Measurements from ENCODE around the gene SLC25A19.
"Not testable (repeated sequence)": the region's sequence is repeated elsewhere in the genome, so short reads cannot be mapped to it uniquely, and the experiment has no call there.

The SLC25A19 gene

DNA sequence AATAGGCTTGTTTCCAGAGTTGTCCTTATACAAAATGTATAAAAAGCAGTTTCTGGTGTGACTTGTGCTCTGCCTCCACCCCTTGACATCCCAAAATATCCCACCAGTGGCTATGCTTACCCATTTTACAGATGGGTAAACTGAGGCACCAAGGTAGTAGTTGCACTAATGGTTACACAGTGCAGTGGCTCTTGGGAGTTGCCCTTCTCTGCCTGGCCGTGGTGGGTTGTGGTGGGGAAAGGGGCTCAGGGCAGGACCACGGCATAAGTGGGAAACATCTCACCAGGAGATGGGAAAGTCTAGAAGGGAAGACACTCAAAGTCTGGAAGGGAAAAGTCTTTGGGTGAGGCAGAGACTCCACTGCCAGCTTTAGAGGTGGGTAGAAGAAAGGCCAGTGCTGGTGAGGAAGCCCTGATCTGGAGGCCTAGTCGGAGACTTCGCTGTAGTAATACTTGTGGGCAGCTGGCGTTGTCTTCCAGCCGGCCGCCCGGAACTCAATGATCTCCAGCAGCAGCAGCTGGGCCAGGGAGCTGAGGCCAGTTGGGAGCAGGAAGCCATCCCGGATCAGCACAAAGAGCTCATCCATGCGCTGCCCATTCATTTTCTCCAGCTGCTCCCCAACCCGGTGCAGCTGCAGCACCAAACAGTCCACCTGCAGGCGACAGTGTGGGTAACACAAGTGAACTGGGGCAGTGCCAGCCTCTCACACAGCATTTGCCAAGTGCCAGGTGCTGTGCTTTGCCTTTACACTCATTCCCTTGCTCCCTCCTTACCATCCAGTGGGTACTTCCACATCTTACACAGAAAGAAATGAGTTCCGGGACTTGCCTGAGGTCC lies 22.7 kb downstream of the SLC25A19 start:
- DNase-seq, result no peak

DNA sequence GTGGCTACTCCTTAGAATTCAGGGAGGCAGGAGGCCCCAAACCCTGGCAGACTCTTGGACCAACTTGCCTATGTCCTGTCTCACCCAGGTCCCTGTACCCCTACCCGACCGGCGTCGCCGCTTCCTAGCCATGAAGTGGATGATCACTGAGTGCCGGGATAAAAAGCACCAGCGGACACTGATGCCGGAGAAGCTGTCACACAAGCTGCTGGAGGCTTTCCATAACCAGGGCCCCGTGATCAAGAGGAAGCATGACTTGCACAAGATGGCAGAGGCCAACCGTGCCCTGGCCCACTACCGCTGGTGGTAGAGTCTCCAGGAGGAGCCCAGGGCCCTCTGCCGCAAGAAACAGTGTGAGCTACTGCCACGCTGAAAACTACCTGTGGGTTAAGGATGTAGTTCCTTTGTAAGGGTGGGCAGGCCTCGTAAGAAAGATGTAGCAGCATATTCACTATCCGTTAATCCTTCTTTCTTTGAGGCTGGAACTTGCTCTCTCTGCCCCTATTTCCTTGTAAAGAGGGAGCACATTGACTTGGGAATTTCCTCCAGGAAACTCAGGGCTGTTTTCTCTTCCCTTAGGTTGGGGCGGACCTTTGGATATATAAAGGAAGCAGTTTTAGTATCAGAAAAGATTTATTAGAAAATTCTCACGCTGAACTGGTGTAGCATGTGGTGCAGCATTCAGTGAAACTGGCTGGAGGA lies 23.5 kb downstream of the SLC25A19 start:
- no peak for DNase-seq

DNA sequence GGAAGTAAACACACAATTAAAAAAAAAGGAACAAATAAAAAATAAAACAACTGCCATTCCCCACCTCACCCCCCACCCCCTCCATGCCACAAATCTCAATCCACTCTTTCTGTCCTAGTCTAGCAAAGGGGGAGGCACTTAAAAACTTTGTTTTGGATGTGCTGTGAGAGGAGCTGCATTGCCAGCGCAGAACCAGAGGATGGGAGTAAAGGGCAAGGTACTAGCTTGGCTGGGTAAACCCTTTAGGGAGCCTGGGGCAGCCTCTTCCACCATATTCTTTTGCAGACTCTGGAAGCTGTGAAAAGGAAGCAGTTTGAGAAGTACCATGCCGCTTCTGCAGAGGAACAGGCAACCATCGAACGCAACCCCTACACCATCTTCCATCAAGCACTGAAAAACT lies 26.2 kb downstream of the SLC25A19 start:
- no peak for DNase-seq

DNA sequence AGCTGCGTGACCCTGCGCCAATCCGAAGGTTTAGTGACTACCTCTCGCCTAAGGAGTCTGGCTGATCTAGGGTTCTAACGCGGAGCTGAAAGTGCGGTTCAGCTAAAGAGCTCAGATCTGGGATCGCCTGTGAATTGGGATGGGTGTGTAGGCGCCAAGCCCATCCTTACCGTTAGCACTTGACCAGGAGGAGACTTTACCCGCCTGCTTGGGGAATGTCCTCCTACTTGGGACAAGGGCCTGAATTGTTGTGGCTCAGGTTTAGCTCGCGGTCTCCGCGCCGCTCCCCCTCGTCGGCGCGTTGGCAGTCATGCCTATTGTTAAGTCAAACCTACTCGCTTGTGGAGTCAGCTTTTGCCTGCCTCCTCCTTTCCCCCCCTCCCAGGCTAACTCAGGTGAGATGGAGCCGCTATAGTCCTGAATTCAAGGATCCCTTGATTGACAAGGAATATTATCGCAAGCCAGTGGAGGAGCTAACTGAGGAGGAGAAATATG lies 27.1 kb downstream of the SLC25A19 start:
- peak; percentile 52 for DNase-seq

DNA sequence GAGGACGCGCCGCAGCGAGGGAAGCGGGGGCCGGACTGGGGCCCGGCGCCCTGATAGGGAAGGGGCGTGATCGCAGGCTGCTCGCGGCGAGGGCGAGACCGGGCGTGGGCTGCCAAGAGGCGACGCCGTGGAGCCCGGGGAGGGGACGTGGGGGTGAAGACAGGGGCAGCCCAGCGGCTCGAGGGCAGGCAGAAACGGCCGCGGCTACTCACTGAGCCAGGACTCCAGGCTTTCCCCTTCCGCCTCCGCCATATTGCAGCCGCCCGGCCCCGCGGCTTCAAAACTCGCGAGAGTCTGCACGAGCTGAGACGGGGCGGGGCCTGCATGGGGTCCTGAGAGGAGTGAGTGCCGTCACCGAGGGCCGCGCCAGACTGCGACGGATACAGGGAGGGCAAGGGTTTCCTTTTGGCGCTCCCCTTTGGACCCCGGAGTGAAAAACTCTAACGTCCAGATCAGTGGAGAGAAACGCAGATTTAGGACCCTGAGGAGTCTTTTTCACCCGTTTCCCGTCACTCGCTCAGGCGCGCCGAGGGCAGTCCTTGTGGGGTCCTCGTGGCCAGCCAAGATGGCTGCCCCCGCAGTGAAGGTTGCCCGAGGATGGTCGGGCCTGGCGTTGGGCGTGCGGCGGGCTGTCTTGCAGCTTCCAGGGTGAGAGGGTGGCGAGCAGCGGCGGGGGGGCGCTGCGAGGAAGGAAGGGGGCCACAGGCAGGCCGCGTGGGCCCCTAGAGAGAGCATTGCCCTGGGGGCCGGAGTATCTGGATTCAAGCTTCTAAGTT lies 27.7 kb downstream of the SLC25A19 start, which contains the start of the genes GGA3 and MRPS7:
Gene GGA3, minus strand, starts transcription at position 271 of the 776 bp plus-strand sequence. Its CDS starts 19 bp downstream, at position 252.
Gene MRPS7, plus strand, starts transcription at position 544 of the 776 bp plus-strand sequence. Its CDS starts 22 bp downstream, at position 566.
- DNase-seq, result peak; percentile 97

DNA sequence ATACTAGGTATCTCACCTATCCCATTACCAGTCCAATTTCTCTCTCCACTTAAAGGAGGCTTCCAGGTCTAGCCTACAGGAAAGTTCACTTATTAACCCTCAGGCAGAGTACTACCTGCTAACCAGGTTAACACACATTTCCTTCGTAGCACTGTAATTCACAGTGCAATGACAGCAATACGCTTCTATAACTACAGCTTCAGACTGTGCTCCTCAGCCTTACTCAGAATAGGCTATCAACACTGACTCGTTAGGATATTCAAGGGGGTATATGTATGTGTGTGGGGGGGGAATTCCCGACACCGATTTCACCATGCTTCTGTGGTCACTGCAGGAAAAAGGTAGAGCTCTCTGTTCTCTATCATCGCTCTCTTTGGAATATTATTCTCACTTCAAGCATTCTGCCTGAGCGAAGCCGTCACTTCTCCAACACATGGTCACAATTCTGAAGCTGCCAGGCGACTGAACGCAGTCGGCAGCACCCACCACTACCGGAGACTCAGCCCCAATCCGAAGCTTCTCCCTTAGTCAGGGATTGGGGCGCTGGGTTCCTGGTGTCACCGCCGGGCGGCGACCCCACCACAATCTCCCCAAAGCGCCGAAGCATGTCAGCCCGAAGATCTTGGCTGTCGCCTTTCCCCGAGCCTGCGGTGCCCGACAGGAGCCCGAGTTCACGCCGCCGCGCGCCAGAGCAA lies 28.4 kb downstream of the SLC25A19 start:
- no peak for DNase-seq

DNA sequence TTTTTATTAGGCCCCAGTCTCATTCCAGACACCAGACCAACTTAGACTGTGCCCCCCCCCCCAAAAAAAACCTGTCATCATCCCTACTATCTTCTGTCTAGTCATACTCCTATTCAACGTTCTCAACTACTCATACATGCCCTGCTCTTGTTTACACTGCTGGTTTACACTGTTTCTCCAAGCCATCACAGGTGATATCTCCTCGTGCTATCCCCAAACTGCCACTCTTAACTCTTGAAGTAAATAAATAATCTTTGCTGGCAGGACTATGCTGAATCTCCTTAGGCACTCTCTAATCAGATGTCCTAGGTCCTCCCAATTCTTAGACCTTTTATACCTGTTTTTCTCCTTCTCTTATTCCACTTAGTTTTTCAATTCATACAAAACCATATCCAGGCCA lies 32.0 kb downstream of the SLC25A19 start:
- DNase-seq, result not testable (repeated sequence)

DNA sequence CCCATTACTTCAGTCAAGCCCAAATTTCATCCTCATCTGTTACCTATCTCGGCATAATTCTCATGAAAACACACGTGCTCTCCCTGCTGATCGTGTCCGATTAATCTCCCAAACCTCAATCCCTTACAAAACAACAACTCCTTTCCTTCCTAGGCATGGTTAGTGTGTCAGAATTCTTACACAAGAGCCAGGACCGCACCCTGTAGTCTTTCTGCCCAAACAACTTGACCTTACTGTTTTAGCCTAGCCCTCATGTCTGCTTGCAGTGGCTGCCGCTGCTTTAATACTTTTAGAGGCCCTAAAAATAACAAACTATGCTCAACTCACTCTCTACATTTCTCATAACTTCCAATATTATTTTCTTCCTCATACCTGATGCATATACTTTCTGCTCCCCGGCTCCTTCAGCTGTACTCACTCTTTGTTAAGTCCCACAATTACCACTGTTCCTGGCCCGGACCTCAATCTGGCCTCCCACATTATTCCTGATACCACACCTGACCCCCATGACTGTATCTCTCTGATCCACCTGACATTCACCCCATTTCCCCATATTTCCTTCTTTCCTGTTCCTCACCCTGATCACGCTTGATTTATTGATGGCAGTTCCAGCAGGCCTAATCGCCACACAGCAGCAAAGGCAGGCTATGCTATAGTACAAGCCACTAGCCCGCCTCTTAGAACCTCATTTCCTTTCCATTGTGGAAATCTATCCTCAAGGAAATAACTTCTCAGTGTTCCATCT lies 33.1 kb downstream of the SLC25A19 start:
- DNase-seq, result not testable (repeated sequence)

DNA sequence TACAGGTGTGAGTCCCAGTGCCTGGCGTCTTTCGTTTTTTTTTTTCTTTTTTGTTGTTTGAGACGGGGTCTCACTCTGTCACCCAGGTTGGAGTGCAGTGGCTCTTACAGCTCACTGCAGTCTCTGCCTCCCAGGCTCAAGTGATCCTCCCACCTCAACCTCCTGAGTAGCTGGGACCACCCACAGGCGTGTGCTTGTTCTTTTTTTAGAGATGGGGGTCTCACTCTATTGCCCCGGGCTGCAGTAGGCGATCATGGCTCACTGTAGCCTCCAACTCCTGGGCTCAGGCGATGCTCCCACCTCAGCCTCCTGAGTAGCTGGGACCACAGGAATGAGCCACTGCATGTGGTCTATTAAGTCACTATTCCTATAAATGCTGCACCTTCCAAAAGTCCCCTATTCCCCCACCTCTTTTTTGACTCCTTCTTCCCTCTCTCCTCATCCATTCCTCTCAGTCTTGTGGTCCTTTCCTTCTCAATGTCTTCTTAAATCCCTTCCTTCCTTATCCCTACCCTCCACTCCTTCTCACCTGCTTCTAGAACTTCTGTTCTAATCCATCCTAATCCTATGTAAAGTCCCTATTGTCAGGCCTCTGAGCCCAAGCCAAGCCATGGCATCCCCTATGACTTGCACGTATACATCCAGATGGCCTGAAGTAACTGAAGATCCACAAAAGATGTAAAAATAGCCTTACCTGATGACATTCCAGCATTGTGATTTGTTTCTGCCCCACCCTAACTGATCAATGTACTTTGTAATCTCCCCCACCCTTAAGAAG lies 37.0 kb downstream of the SLC25A19 start:
- peak; percentile 70 for DNase-seq

DNA sequence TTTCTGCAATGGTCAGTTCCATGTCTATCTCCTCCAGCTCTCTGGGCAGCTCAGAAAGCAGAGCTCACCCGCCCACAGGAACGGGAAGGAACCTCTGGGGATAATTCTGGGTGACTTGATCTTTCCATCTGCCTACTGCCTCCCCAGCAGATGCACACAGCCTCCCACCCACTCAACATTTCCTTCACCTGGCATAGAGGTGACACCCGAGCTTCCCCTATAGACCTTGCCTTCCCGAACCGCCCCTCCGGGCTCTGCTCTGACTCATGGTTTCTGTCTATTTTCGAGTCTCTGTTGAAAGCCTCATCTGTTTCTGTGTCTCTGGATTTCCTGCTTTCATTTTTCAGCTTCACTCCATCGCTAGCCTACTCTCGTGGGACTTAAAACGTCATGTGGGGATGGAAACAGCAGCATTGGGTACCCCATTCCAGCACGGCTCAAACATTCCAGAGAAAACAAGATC lies 39.2 kb downstream of the SLC25A19 start:
- no peak for DNase-seq

DNA sequence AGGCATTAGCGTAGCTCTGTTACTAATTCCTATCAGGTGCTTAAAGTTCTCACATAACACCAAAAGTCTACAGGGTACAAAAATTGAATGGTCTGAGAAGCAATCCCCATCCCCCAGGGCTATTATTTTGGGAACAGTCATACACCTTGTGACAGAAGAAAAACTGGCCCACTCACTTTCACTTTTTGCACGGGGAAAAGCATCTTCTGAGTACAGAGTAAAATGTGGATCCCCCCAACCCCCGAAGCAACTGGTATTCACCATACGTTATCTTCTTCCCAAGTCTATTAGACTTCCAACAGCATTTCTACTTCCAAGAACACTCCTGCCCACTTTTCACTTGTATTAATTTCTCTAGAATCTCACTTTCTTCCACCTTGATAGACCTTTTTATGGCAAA lies 39.7 kb downstream of the SLC25A19 start:
- DNase-seq, result no peak

DNA sequence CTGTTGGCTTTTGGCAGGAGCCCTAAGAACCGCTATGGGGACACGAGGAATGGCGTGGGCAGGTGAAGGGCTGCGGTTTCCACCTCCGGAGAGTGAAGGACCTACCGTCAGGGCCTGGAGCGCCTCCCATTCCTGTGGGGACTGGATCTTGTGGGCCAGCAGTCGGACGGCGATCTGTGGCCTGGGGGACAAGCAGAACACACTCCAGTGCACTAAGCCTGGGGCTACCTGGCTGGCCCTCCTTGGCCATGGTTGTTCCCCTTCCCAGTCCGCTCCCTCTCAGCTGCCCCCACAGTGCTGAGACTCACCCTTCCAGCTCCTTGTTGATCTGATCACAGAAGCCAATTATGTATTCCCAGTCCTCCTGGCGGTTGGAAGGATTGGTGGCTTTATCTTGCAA lies 42.8 kb downstream of the SLC25A19 start:
- DNase-seq, result peak; percentile 63

DNA sequence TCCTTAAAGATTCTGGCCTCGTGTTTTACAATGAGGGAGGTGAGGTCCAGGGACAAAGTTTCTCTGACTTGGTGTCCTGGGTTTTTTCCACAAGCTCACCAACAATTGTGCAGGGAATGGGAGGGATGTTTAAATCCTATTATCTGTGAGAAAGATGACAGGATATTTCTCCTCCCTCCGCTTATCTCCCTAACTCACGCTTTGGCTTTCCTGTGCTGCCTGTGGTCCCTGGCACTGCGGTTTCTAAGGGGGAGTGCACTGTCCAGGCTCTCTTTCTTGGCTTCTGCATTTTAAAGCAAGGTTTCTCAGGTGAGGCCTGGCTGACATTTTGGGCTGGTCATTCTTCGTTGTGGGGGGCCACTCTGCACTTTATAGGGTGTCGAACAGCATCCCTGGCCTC lies 44.2 kb downstream of the SLC25A19 start:
- no peak for DNase-seq

DNA sequence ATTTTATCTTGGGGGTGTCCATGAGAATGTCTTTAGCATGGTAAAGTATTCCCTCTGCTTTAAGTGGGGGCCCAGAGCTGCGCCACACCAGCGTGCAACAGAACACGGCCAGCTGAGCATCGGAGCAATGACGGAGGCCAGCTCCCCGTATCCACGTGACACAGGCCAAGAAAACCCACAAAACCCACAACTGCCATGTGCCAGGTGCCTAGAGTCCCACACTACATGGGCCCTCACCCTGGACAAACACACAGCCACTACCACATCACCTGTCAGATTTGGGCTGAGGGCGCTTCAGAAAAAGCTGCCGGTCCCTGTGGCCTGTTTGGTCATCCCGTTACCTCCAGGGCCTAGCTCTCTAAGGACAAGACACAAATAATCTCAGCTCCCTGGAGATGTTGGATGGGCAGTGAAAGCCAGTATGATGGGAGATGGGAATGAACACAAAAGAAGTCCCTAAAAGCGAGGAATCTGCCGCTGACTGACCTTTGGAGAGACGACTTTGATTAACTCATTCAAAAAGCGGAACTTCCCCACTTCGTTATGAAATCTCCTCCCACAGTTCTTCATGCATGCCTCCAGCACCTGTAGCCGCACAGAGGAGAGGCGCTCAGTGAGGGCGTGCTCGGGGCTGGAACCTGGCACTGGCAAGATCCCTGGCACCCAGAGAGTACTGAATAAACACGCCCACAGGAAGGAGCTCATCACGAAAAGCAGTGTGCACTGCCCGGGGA lies 44.9 kb downstream of the SLC25A19 start:
- no peak for DNase-seq

DNA sequence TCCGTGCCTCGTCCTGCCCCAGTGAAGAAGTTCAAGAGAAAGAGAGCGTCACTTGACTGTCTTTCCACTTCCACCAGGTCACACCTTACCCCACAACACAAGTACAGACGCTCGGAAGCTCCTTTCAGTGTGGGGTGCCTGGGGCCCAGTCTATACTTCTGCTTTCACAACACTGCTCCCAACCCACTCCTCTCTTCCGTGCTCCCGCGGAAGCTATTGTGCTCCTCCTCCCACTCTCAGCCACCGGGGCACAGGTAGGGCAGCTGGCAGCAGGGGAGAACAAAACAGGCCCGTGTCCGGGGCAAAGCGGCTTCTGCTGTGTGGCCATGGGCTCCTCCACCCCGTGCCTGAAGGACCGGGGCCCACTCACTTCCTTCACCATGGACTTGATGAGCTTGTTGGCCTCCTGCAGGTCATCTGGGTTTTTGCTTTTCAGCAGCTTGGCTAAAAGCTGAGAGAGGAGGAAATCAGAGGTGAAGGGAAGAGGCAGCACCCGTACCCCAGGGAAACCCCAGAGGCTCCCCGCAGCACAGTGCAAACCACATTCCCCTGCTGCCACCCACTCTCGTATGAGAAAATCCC lies 46.7 kb downstream of the SLC25A19 start:
- no peak for DNase-seq

DNA sequence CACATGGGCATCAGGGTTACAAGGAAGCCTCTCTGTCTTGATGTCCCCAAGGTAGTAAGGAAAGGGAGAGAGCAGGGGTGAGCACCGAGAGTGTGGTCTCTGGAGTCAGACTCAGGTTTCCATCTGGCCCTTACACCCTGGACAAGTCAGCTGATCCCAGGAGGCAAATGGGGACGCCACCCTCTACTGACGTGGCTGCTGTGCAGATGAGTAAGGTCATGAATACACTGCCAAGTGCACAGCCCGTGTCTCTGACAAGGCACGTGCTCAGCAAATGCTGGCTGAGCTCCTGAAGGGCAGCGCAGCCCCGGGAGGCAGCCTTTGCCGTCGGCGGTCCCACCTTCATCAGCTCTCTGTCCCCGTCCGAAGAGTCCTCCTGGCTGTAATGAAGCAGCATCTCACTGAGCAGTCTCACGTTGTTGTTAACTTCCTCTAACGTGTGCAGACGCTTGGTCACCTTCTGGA lies 47.2 kb downstream of the SLC25A19 start:
- DNase-seq, result no peak

DNA sequence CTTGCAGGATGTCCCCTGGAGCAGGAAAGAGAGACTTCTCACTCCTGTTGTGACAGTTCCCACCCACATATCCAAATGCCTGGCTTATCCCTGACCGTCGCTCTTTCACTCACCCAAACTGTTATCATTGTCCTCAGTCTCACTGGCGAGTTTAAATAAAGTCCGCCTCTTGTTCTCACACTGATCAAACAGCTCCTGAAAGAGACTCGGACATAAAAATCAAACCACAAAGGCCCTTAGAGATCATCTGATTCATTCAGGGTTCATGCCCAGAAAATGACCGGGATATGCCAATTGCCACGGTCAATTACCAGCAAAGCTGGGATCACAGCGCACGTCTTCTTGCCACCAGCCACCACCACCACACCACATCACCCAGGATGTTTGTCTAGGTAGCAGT lies 47.7 kb downstream of the SLC25A19 start:
- DNase-seq, result no peak

DNA sequence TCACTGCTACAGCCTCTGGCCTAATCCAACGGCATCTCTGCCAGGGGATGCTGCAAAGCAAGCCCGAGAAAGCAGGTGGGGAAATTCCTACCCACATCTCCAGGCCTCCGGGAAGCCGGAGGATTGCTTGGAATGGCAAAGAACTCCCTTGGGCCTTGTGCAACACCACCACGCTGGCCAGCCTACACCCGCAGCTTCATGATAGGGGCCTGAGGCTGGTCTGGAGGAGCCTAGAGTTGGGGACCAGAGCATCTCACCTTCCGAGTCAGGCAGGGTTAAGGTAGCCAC lies 48.1 kb downstream of the SLC25A19 start:
- no peak for DNase-seq

DNA sequence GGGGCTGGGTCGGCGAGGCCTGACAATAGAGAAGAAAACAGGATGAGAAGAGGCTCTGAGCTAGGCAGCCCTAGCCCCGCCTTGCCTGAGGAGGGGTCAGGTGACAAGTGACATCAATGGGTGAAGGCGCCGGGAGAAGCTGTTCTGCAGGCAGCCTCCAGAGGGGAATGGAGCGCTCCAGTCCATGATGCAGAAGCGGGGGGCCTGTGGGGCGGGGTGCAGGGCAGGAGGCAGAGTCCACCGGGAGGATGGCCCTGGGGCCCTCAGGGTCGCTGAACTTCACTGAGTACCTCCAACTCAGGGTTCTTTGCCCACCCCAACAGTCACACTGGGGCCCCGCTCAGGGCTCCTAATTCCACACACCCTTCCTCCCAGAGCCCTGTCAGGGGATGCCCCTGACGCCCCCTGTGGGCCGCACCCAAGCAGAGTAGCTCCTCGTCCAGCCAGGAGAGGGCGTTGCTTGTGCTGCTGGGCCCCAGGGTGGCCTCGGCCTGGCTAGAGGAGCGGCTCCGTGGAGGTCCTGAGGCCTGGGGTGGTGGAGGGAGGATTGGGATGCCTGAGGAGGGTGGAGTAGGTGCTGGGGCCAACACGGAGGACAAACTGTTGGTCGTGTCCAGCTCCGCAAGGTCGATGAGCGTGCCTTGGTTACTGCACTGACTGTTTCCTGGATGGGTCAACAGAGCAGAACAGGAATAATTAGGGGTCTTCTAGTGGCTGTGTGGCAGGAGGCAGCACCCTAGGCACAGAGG lies 48.7 kb downstream of the SLC25A19 start:
- peak; percentile 78 for DNase-seq
